ENCODE results near the gene OR5H1. TPM values are rescaled to one million over a fixed set of nuclear protein-coding genes. Genes with fewer than 3 reads are reported as not detected.

The OR5H1 gene
- total RNA-seq, 1 donor from 2014 or later, result not detected

- intact Hi-C loops (cut with DNase I), result no loop called here
- no peak for DNase-seq (ENCODE audit: low spot score)
Measured at GRCh38 chr3:98182196-98182595, 51.7 kb downstream of the OR5H1 start.

- no peak for DNase-seq (ENCODE audit: low spot score)
- intact Hi-C loops (cut with DNase I), result no loop called here
Measured at GRCh38 chr3:98185180-98185579, 54.7 kb downstream of the OR5H1 start.

Other genes starting within 250 kb of the OR5H1 start
- gene RIOX2, start 158.3 kb upstream of the OR5H1 start, total RNA-seq, result 14.2 TPM
- gene GABRR3, start 95.4 kb upstream of the OR5H1 start, total RNA-seq, result not detected
- gene OR5AC2, start 43.5 kb upstream of the OR5H1 start, total RNA-seq, result not detected
- gene OR5H14, start 16.8 kb downstream of the OR5H1 start, total RNA-seq, result not detected
- not detected for gene OR5H15, start 36.0 kb downstream of the OR5H1 start, total RNA-seq
- gene OR5H6, start 133.5 kb downstream of the OR5H1 start, total RNA-seq, result not detected
- not detected for gene OR5H2, start 151.8 kb downstream of the OR5H1 start, total RNA-seq
- gene OR5K4, start 223.1 kb downstream of the OR5H1 start, total RNA-seq, result not detected